Measurements from ENCODE around the gene ACTL7B. TPM values are rescaled to one million over a fixed set of nuclear protein-coding genes. Genes with fewer than 3 reads are reported as not detected.
A peak's percentile ranks its signal among the peaks of the same experiment; 100 is the strongest.
"Not testable (repeated sequence)": the region's sequence is repeated elsewhere in the genome, so short reads cannot be mapped to it uniquely, and the experiment has no call there.

ACTL7B gene
- total RNA-seq, 3 donors from 2014 or later = 0.19 TPM; not detected in 2

DNA sequence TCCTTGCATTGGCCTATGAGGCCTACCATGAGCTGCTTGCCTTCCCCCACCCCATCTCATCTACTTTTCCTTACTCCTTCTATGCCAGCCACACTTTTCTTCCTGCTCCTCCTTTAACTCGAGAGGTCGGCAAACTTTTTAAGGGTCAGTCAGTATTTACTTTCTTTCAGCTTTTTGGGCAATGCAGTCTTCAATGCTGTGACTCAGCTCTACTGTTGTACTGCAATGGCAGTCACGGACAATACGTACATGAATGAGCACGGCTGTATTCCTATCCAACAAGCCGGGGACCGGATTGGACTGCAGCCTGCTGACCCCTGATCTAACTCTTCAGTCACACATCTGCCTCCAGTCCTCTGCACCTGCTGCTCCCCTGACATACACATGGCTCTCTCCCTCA is 5.7 kb upstream of the ACTL7B start:
- Mint-ChIP-seq H3K27me3 (ENCODE audit: low read depth) (no peaks in the 10 kb centered on the region), H3K4me3 (no peak overlapping the region), H3K4me1 (ENCODE audit: low read depth) (no peaks in the 10 kb centered on the region), H3K9me3 (no peaks in the 10 kb centered on the region), H3K36me3 (ENCODE audit: insufficient read depth) (peaks cover 2% of the 10 kb centered on the region)
- ATAC-seq (no peak), DNase-seq (no peak)

DNA sequence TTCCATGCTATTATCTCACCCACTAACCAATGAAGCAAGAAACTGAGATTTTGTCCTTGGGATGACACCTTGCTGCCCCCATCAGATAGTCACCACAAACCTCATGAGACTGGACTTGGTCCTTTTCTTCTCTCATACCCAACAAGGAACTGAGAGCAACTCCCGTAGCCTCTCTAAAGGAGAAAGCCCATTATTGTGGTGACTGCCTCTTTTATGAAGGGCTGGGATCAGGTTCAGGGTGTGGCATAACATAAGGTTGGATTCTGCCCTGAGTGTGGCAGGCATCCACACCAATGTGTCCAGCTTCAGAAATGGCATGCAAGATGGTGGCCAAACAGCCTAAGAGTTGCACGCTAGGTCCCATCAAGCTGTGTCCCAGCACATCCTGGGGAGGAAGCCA is 5.0 kb upstream of the ACTL7B start:
- no peak for ATAC-seq
- DNase-seq = no peak
- H3K4me1 Mint-ChIP-seq (ENCODE audit: low read depth) = no peaks in the 10 kb centered on the region
- H3K9me3 Mint-ChIP-seq = no peaks in the 10 kb centered on the region
- no peak overlapping the region for H3K4me3 Mint-ChIP-seq
- no peaks in the 10 kb centered on the region for H3K36me3 Mint-ChIP-seq (ENCODE audit: insufficient read depth)
- H3K27me3 Mint-ChIP-seq (ENCODE audit: low read depth) = no peaks in the 10 kb centered on the region

GRCh38 chr9:108860354-108860753 is 4.6 kb upstream of the ACTL7B start:
- H3K27me3 Mint-ChIP-seq (ENCODE audit: low read depth) = no peaks in the 10 kb centered on the region
- H3K4me3 Mint-ChIP-seq = no peak overlapping the region
- no peaks in the 10 kb centered on the region for H3K9me3 Mint-ChIP-seq
- H3K36me3 Mint-ChIP-seq (ENCODE audit: insufficient read depth) = no peaks in the 10 kb centered on the region
- ATAC-seq (no peak), DNase-seq (no peak)
- no peaks in the 10 kb centered on the region for H3K4me1 Mint-ChIP-seq (ENCODE audit: low read depth)

- Mint-ChIP-seq H3K36me3 (ENCODE audit: insufficient read depth) (no peaks in the 10 kb centered on the region), H3K4me1 (ENCODE audit: low read depth) (no peaks in the 10 kb centered on the region), H3K27me3 (ENCODE audit: low read depth) (no peaks in the 10 kb centered on the region), H3K4me3 (no peak overlapping the region), H3K9me3 (no peaks in the 10 kb centered on the region)
- DNase-seq = no peak
- ATAC-seq = peak in 1 of 2 donors; percentile 50
Measured at GRCh38 chr9:108859459-108860114, 3.8 kb upstream of the ACTL7B start.

DNA sequence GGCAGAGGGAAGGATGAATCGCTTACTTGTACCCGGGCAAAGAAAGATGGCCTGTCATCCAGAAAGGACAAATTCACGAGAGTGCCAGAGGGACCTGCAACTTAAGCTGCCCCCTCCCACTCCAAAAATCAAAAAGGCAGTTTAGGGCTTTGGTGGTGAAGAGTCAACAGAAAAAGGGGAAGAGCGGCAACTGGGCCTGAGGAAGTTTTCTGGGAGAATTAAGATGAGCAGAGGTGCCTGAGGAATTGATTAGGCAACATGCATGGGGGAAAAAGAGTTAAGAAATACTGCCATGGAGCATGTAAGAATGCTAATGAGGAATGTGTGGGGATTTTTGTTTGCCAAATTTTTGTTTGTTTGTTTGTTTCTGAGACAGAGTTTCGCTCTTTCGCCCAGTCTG is 1.8 kb upstream of the ACTL7B start:
- Mint-ChIP-seq H3K27me3 (ENCODE audit: low read depth) (no peaks in the 10 kb centered on the region), H3K9me3 (no peaks in the 10 kb centered on the region), H3K4me3 (no peak overlapping the region), H3K36me3 (ENCODE audit: insufficient read depth) (no peaks in the 10 kb centered on the region), H3K4me1 (ENCODE audit: low read depth) (no peaks in the 10 kb centered on the region)
- DNase-seq = no peak
- no peak for ATAC-seq

- no peak for ATAC-seq
- H3K27me3 Mint-ChIP-seq (ENCODE audit: low read depth) = no peaks in the 10 kb centered on the region
- H3K36me3 Mint-ChIP-seq (ENCODE audit: insufficient read depth) = no peaks in the 10 kb centered on the region
- H3K9me3 Mint-ChIP-seq = no peaks in the 10 kb centered on the region
- H3K4me1 Mint-ChIP-seq (ENCODE audit: low read depth) = no peaks in the 10 kb centered on the region
- DNase-seq = no peak
- no peak overlapping the region for H3K4me3 Mint-ChIP-seq
Measured at GRCh38 chr9:108855529-108855886, 278 bp downstream of the ACTL7B start.

DNA sequence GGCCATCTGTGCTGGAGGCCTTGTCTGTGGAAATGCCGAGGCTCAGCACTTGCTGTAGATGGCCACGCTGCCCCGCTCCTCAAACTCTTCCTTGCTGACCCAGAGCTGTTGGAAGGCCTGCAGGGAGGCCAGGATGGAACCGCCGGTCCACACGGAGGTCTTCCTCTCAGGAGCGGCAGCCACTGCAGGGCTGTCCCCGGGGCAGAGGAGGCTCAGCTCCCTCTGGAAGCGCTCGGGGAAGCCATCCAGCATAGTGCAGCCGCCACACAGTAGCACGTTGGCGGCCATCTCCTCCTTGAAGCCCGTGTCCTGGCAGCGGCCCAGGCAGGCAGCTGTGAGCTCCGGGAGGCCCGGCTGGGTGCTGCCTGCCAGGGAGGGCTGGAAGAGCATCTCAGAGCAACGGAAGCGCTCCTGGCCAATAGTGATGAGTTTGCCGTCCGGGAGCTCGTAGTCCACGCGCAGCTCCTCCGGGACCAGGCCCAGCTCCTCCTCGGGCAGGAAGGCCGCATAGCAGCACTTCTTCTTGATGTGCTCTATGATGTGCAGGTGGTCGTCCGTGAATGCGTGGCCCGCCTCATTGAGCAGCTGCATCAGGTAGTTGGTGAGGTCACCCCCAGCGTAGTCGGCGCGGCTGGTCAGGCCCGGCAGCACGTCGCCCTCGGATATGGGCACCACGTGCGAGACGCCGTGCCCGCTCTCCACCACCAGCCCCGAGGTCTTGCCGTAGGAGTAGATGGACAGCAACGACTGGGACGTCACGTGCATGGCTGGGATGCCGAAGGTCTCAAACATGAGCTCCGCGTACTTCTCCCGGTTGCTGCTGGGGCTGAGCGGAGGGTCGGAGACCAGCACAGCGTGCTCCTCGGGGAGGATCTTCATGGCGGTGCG is 901 bp downstream of the ACTL7B start:
- H3K9me3 Mint-ChIP-seq = no peaks in the 10 kb centered on the region
- no peak overlapping the region for H3K4me3 Mint-ChIP-seq
- H3K36me3 Mint-ChIP-seq (ENCODE audit: insufficient read depth) = no peaks in the 10 kb centered on the region
- H3K4me1 Mint-ChIP-seq (ENCODE audit: low read depth) = no peaks in the 10 kb centered on the region
- DNase-seq = no peak
- ATAC-seq = no peak
- peaks cover 3% of the 10 kb centered on the region for H3K27me3 Mint-ChIP-seq (ENCODE audit: low read depth)

DNA sequence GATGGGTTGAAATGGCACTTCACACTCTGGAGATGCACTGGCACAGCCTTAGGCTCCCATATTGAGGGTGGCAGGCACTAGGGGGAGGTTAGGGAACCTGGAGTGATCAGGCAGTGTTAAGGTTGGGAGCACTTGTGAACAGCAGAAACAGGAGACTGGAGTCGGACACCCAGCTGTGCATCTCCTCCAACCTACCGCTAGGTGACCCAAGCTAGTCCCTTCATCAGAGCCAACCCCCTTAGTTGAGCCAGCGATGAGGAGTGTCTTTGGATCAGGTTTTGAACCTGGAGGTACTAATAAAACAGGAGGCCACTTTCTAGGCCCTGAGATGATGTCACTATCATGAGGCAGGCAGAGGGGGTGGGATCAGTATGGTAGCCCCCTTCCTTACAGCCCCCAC is 1.7 kb downstream of the ACTL7B start:
- Mint-ChIP-seq H3K27me3 (ENCODE audit: low read depth) (peaks cover 3% of the 10 kb centered on the region), H3K9me3 (no peaks in the 10 kb centered on the region), H3K4me1 (ENCODE audit: low read depth) (no peaks in the 10 kb centered on the region), H3K36me3 (ENCODE audit: insufficient read depth) (no peaks in the 10 kb centered on the region), H3K4me3 (no peak overlapping the region)
- no peak for ATAC-seq
- DNase-seq = no peak

- DNase-seq = no peak
- no peaks in the 10 kb centered on the region for H3K4me1 Mint-ChIP-seq (ENCODE audit: low read depth)
- no peaks in the 10 kb centered on the region for H3K36me3 Mint-ChIP-seq (ENCODE audit: insufficient read depth)
- no peaks in the 10 kb centered on the region for H3K9me3 Mint-ChIP-seq
- no peak for ATAC-seq
- H3K27me3 Mint-ChIP-seq (ENCODE audit: low read depth) = peaks cover 3% of the 10 kb centered on the region
- H3K4me3 Mint-ChIP-seq = no peak overlapping the region
Measured at GRCh38 chr9:108852079-108852478, 3.7 kb downstream of the ACTL7B start.

GRCh38 chr9:108851138-108851537 is 4.6 kb downstream of the ACTL7B start:
- Mint-ChIP-seq H3K36me3 (ENCODE audit: insufficient read depth) (no peaks in the 10 kb centered on the region), H3K27me3 (ENCODE audit: low read depth) (peaks cover 3% of the 10 kb centered on the region), H3K9me3 (no peaks in the 10 kb centered on the region), H3K4me3 (no peak overlapping the region), H3K4me1 (ENCODE audit: low read depth) (no peaks in the 10 kb centered on the region)
- no peak for ATAC-seq
- DNase-seq = no peak

GRCh38 chr9:108850293-108850897 is 5.4 kb downstream of the ACTL7B start:
- no peaks in the 10 kb centered on the region for H3K36me3 Mint-ChIP-seq (ENCODE audit: insufficient read depth)
- no peak for ATAC-seq
- no peaks in the 10 kb centered on the region for H3K4me1 Mint-ChIP-seq (ENCODE audit: low read depth)
- H3K27me3 Mint-ChIP-seq (ENCODE audit: low read depth) = peaks cover 3% of the 10 kb centered on the region
- no peaks in the 10 kb centered on the region for H3K9me3 Mint-ChIP-seq
- H3K4me3 Mint-ChIP-seq = no peak overlapping the region
- DNase-seq = no peak

- not testable (repeated sequence) for DNase-seq; H3K36me3 Mint-ChIP-seq (ENCODE audit: insufficient read depth); ATAC-seq; H3K4me3 Mint-ChIP-seq; H3K9me3 Mint-ChIP-seq; H3K27me3 Mint-ChIP-seq (ENCODE audit: low read depth); H3K4me1 Mint-ChIP-seq (ENCODE audit: low read depth)
Measured at GRCh38 chr9:108848296-108848695, 7.5 kb downstream of the ACTL7B start.

- peaks cover 11% of the 10 kb centered on the region for H3K4me1 Mint-ChIP-seq (ENCODE audit: low read depth)
- H3K9me3 Mint-ChIP-seq = no peaks in the 10 kb centered on the region
- DNase-seq (no peak), ATAC-seq (no peak)
- H3K36me3 Mint-ChIP-seq (ENCODE audit: insufficient read depth) = no peaks in the 10 kb centered on the region
- H3K4me3 Mint-ChIP-seq = no peak overlapping the region
- peaks cover 3% of the 10 kb centered on the region for H3K27me3 Mint-ChIP-seq (ENCODE audit: low read depth)
Measured at GRCh38 chr9:108845947-108846346, 9.8 kb downstream of the ACTL7B start.

- Mint-ChIP-seq H3K4me3 (no peak overlapping the region), H3K27me3 (ENCODE audit: low read depth) (peaks cover 3% of the 10 kb centered on the region), H3K4me1 (ENCODE audit: low read depth) (peaks cover 11% of the 10 kb centered on the region), H3K36me3 (ENCODE audit: insufficient read depth) (no peaks in the 10 kb centered on the region), H3K9me3 (no peaks in the 10 kb centered on the region)
- ATAC-seq = no peak
- DNase-seq = no peak
Measured at GRCh38 chr9:108845507-108845906, 10.3 kb downstream of the ACTL7B start.

- no peaks in the 10 kb centered on the region for H3K9me3 Mint-ChIP-seq
- no peak overlapping the region for H3K4me3 Mint-ChIP-seq
- H3K36me3 Mint-ChIP-seq (ENCODE audit: insufficient read depth) = no peaks in the 10 kb centered on the region
- peaks cover 11% of the 10 kb centered on the region for H3K4me1 Mint-ChIP-seq (ENCODE audit: low read depth)
- no peak for DNase-seq
- no peak for ATAC-seq
- no peaks in the 10 kb centered on the region for H3K27me3 Mint-ChIP-seq (ENCODE audit: low read depth)
Measured at GRCh38 chr9:108844856-108845255, 10.9 kb downstream of the ACTL7B start.

All from activated T-cell treated with anti-CD3 and anti-CD28 coated beads, Interleukin-2, amount 50 U/mL, for 4 hours (primary cell).